MM.1S (cell line): ENCODE measurements around the gene C13orf42.

Experiments used
- EZH2phosphoT487 ChIP-seq: fragments of 300-600 bp; sonication (generic); IDR thresholded peaks from 2 replicates; pipeline ENCODE4 v1.6.1; 2018; ENCODE audit warnings: antibody characterized with exemption, low read length
- TF ChIP-seq, protein P1 (sequence below): fragments of 300-600 bp; sonication (generic); IDR thresholded peaks from 2 replicates; pipeline ENCODE4 v1.5.1; 2016; ENCODE audit warnings: antibody characterized with exemption, low read length, mixed read lengths

DNA sequence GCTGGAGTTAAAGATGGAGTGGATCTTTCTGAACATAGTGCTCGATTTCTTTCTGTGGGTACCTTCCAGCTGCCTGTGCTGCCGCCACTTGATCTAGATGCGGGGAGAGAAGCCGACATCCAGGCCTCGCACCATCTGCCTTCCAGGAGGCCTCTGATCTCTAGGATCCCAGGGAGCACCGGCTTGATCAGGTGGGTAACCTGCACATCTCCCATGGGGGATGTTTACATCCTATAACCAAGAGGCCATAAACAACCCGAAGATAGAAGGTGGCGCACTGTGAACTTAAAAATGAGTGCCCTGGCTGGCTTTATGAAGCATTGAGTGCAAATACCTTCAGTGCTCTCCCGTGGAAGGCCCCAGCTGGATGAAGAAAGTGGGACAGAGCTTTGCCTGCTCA lies at the start of gene C13orf42:
- TF ChIP-seq, protein P1, sequence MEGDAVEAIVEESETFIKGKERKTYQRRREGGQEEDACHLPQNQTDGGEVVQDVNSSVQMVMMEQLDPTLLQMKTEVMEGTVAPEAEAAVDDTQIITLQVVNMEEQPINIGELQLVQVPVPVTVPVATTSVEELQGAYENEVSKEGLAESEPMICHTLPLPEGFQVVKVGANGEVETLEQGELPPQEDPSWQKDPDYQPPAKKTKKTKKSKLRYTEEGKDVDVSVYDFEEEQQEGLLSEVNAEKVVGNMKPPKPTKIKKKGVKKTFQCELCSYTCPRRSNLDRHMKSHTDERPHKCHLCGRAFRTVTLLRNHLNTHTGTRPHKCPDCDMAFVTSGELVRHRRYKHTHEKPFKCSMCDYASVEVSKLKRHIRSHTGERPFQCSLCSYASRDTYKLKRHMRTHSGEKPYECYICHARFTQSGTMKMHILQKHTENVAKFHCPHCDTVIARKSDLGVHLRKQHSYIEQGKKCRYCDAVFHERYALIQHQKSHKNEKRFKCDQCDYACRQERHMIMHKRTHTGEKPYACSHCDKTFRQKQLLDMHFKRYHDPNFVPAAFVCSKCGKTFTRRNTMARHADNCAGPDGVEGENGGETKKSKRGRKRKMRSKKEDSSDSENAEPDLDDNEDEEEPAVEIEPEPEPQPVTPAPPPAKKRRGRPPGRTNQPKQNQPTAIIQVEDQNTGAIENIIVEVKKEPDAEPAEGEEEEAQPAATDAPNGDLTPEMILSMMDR, result no peak
- TF ChIP-seq EZH2phosphoT487, result no peak
